NCI-H524 treated with DMSO at 0.1 percent for 48 hours (cell line): ENCODE measurements around the gene UBQLN4.

Source experiments
- DNase-seq: peaks from one replicate; lab custom pipeline; 2025; lab: John Stamatoyannopoulos, UW

Gene UBQLN4

GRCh38 chr1:156014829-156015228, 38.8 kb downstream of the UBQLN4 start:
- DNase-seq: no peak

GRCh38 chr1:156012051-156012817, 41.4 kb downstream of the UBQLN4 start:
- no peak for DNase-seq

- DNase-seq: no peak
These were observed 44.2 kb downstream of the UBQLN4 start for GRCh38 chr1:156009404-156009803.

- no peak for DNase-seq
These were observed 46.8 kb downstream of the UBQLN4 start for GRCh38 chr1:156006666-156007376.

GRCh38 chr1:156004843-156005584, 48.6 kb downstream of the UBQLN4 start:
- no peak for DNase-seq

- DNase-seq: no peak
These were observed 49.7 kb downstream of the UBQLN4 start for GRCh38 chr1:156003923-156004188.

- no peak for DNase-seq
These were observed 51.2 kb downstream of the UBQLN4 start for GRCh38 chr1:156002188-156002911.

GRCh38 chr1:156001662-156002171, 51.9 kb downstream of the UBQLN4 start:
- no peak for DNase-seq

GRCh38 chr1:156001021-156001661, 52.5 kb downstream of the UBQLN4 start:
- no peak for DNase-seq

GRCh38 chr1:155999964-156000363, 53.6 kb downstream of the UBQLN4 start:
- DNase-seq: no peak

- no peak for DNase-seq
These were observed 57.4 kb downstream of the UBQLN4 start for GRCh38 chr1:155996166-155996565.

GRCh38 chr1:155993595-155993994, 60.0 kb downstream of the UBQLN4 start:
- no peak for DNase-seq

GRCh38 chr1:155990005-155990739, 63.4 kb downstream of the UBQLN4 start:
- no peak for DNase-seq

GRCh38 chr1:155989242-155990004, 64.2 kb downstream of the UBQLN4 start:
- DNase-seq: no peak
